ENCODE data around the gene IFI27. TPM values are rescaled to one million over a fixed set of nuclear protein-coding genes. Genes with fewer than 3 reads are reported as not detected.

The IFI27 gene
- total RNA-seq, 1 experiment from 2014 or later = 0.55 TPM

DNA sequence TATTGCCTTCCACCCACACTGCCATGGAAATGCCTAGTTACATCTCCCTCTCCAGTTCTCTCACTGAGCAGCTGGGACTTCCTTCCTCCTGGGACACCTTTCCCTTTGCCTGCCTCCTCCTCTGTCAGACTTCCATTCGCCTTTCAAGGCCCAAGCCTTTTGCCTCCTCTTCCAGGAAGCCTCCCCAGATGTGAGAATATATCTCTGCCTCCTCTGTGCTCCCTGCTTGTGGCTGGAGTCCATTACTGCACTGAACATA is 15.8 kb downstream of the IFI27 start:
- Histone ChIP-seq H3K4me3 (no peak overlapping the region), H3K4me1 (no peaks in the 10 kb centered on the region), H3K36me3 (no peaks in the 10 kb centered on the region), H3K9me3 (replicated peaks) (no peaks in the 10 kb centered on the region), H3K27me3 (no peaks in the 10 kb centered on the region), H3K27ac (no peak overlapping the region)
- DNase-seq = no peak

DNA sequence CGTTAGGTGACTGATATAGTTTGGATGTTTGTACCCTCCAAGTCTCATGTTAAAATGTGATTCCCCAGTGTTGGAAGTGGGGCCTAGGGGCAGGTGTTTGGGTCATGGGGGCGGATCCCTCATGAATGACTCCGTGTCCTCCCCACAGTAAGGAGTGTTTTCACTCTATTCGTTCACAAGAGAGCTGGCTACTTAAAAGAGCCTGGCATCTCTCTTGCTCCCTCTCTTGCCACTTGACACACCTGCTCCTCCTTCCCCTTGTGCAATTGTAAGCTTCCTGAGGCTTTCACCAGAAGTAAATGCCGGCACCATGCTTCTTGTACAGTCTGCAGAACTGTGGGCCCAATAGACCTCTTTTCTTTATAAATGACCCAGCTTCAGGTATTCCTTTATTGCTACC is 16.3 kb downstream of the IFI27 start:
- Histone ChIP-seq H3K4me1 (no peaks in the 10 kb centered on the region), H3K36me3 (no peaks in the 10 kb centered on the region), H3K27ac (no peak overlapping the region), H3K4me3 (no peak overlapping the region), H3K27me3 (no peaks in the 10 kb centered on the region), H3K9me3 (replicated peaks) (no peaks in the 10 kb centered on the region)
- DNase-seq = no peak

DNA sequence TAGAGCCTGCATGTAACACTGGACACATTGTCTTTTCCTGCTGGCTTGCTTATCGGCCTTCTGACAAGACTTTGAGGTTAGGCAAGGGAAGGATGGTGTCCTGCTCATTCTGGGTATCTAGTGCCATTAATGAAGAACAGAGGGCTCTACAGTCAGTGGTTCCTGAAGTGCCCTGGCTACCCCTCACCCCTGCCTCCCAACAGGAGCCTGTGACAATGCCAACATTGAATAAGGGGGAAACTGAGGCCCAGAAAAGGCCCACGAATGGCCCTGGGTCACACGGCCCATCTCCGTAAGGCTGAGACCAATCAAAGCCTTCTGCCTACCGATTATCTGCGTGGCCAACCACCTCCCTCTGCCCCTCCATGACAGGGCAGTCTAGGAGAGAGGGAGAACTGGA is 16.8 kb downstream of the IFI27 start:
- H3K9me3 ChIP-seq (replicated peaks) = no peaks in the 10 kb centered on the region
- no peak for DNase-seq
- H3K4me3 ChIP-seq = no peak overlapping the region
- H3K27me3 ChIP-seq = no peaks in the 10 kb centered on the region
- no peaks in the 10 kb centered on the region for H3K4me1 ChIP-seq
- H3K36me3 ChIP-seq = no peaks in the 10 kb centered on the region
- H3K27ac ChIP-seq = no peak overlapping the region

DNA sequence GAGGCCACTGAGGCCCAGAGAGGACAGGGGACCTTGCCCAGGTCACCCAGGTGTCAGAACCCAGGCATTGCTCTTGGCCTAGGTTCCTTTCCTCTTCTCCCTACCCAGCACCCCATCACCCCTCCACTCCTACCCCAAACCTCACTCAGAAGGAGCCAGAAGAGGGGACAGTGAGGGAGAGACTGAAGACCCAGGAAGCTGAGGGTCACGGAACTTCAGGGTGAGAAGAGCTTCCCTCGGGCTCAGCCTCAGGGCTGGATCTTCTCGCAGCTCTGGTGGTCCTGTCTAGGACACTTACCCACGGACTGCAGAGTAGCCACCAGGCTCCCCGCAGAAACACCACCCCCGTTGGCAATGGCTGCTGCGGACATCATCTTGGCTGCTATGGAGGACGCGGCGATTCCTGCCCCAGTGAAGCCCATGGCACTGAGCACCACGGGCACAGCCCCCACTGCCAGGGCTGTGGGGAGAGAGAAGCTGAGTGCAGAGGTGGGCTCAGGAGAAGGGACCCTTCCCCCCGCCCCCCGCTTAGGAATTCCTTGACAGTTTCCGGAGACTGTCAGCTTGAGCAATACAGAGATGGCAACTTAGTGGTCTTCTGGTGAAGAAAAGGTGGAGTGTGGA is 17.8 kb downstream of the IFI27 start:
- DNase-seq = no peak
- Histone ChIP-seq H3K36me3 (no peaks in the 10 kb centered on the region), H3K4me3 (no peak overlapping the region), H3K27me3 (no peaks in the 10 kb centered on the region), H3K4me1 (no peaks in the 10 kb centered on the region), H3K9me3 (replicated peaks) (no peaks in the 10 kb centered on the region), H3K27ac (no peak overlapping the region)

DNA sequence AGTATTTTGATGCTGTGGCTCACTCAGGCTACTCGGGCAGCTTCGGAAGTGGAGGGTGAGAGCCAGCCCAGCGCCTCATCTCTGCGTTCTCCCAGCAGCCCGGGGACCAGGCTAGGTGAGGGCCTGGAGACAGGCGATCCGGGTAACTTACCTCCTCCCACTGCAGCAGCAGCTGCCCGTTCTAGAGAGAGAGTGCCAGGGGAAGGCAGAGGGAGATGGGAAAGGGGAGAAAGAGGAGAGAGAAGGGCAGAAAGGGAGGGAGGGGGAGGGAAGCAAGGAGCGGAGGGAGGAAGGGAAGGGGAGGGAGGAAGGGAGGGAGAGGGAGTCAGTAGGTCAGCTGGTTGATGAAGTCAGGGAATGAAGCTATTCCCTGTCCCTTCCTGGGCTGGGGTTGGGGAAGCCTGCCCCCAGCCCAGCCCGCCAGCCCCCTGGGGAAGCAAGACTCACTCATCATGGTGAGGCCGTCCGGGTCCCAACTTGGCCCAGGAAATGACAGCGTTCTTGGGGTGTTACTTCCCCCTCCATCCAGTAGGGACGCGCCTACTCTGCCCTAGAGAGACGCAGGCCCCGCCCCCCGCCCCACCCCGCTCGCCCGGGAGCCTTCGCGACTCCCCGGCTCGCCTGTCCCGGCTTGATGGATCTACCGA is 18.7 kb downstream of the IFI27 start, which contains the start of gene IFI27L2:
TSS of gene IFI27L2 (minus strand) at position 494 of the 647 bp plus-strand sequence. CDS start at position 454, 40 bp downstream.
- H3K27me3 ChIP-seq = no peaks in the 10 kb centered on the region
- no peaks in the 10 kb centered on the region for H3K9me3 ChIP-seq (replicated peaks)
- H3K4me1 ChIP-seq = no peaks in the 10 kb centered on the region
- no peaks in the 10 kb centered on the region for H3K36me3 ChIP-seq
- no peak within 1 kb of the TSS; the same call in 1 of the 2 replicates for H3K27ac ChIP-seq
- DNase-seq = peak; percentile 81 to 89
- peak within 1 kb of the TSS; percentile 56 for H3K4me3 ChIP-seq

DNA sequence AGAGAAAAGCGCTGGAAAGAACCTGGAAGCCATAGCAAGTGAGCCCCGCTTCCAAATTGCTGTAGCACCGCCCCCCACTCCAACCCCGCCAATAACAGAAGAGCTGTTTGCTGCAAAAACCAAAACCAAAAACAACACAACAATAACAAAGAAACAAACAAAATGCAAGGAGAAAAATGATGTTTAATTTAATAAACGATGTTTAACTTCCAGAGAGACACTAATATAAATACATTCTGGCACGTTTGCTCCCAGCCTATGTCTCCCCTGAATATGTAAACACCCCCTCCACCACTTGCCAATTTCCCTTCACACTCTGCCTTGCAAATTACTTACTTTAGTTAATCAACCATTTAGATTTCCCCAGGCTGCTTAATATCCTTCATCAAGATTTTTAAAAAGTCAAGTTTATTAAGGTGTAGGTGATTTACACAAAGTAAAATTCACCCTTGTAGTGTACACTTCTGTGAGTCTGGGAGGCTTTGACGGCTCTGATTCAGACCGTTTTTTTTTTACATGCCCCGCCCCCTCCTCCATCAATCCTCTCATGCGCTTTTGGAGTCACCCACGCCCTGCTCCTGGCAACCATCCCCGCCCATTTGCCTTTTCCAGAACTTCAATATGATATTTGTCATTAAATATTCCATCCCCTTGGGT is 19.4 kb downstream of the IFI27 start:
- H3K36me3 ChIP-seq = no peaks in the 10 kb centered on the region
- H3K4me3 ChIP-seq = peak overlapping the region; percentile 56
- H3K27me3 ChIP-seq = no peaks in the 10 kb centered on the region
- DNase-seq = peak; percentile 26 to 73
- H3K27ac ChIP-seq = no peak overlapping the region
- no peaks in the 10 kb centered on the region; the same call in 1 of the 2 replicates for H3K9me3 ChIP-seq (replicated peaks)
- no peaks in the 10 kb centered on the region for H3K4me1 ChIP-seq

DNA sequence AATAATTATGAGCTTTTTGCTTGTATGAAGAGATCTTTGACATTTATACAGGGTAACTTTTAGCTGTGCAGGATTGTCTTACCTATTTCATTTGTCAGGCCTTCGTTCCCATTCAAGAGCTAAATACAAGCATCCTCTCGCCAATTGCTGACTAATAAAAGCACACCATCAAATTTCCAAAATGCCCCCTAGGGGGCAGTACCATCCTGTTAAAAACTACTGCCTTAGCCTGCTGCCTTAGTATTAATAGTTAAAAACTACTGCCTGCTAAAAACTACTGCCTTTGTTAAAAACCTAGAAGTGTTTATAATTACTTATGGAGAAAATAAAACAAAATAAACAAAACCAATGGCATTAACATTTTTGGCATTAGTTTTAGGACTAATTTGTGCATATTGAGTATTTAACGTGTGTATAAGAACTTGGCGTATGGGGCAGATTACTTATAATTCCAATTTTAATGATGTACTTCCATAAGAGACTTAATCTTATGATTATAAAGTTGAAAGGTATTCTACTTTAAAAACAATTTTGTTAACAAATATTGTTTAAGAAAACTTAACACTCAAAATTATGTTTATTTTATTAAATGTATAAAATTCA is 21.9 kb downstream of the IFI27 start:
- peak; percentile 59 to 88 for DNase-seq
- no peaks in the 10 kb centered on the region for H3K4me1 ChIP-seq

DNA sequence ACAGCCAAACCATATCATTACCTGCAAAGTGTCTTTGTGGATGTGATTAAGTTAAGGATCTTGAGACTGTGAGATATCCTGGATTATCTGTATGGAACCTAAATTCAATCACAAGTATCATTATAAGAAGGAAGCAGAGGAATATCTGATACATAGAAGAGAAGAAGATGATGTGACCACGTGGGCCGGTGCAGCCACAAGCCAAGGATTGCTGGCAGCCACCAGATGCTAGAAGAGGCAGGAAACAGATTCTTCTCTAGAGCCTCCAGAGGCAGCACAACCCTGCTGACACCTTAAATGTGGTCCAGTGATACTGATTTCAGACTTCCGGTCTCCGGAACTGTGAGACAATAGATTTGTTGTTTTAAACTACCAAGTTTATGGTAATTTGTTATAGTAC is 24.9 kb downstream of the IFI27 start:
- Histone ChIP-seq H3K36me3 (no peaks in the 10 kb centered on the region), H3K4me3 (no peak overlapping the region), H3K4me1 (no peaks in the 10 kb centered on the region), H3K27me3 (peaks cover 6% of the 10 kb centered on the region; the same call in 1 of the 2 replicates), H3K9me3 (replicated peaks) (peaks cover 7% of the 10 kb centered on the region), H3K27ac (no peak overlapping the region)
- DNase-seq = no peak

More for the DNA sequence above, 21.9 kb downstream of the IFI27 start:
- Histone ChIP-seq H3K36me3 (no peaks in the 10 kb centered on the region), H3K27me3 (no peaks in the 10 kb centered on the region), H3K4me3 (no peak overlapping the region), H3K9me3 (replicated peaks) (peaks cover 7% of the 10 kb centered on the region), H3K27ac (no peak overlapping the region)

DNA sequence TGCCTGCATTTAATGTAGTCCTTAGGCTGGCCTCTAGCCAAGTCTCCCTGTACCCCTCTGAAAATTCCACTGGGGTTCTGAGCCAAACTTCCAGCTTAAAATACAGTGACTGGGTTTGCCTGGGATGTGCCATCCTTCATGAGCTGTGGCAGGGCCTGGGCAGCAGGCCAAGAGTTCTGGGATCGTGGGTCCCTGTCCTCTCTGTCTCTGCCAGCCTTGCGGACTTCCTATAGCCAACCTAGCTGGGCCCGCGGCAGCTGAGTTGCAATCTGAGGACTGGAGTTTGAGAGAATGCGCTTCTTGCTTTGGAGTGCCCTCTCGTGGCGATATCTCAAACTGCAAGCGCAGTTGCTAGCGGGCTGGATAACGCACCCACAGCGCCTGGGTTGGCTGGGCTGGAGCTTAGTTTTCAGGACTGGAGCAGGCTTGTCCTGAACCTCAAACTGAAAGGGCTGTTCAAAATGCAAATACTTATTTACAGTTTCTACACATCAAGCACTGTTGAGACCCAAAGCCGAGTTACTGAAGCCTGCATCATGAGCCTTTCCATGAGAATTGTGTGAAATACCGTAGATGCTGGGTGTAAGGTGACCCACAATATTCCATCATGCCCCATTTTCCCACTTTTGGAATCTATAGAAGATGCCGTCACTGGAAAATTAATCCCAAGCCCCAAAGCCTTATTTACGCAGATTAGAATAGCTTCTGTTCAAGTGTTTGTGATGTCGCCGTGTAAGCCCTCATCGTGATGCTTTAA is 26.2 kb downstream of the IFI27 start:
- H3K36me3 ChIP-seq = no peaks in the 10 kb centered on the region
- DNase-seq = peak; percentile 85 to 93
- H3K27me3 ChIP-seq = peaks cover 6% of the 10 kb centered on the region; the same call in 1 of the 2 replicates
- H3K4me1 ChIP-seq = no peaks in the 10 kb centered on the region
- H3K9me3 ChIP-seq (replicated peaks) = peaks cover 7% of the 10 kb centered on the region
- no peak overlapping the region for H3K27ac ChIP-seq
- H3K4me3 ChIP-seq = no peak overlapping the region

DNA sequence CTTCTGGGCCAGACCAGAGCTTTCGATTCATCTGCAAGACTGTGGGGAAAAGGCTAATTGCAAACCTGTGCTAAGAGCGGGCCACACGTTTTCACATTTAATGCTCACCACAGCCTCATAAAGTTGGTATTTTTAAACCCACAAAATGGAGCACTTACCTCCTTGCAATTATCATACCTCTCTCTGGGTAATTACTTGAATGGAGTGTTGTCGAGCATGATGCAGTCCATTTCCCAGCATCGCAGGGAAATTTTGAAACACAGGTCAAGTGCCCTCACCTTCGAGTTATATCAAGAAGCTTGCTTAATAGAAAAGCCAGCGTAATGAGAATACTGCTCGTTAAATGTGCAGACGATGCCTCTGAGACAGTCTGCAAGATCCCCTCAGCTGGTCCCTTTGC is 27.7 kb downstream of the IFI27 start:
- H3K27ac ChIP-seq = no peak overlapping the region
- H3K27me3 ChIP-seq = peaks cover 6% of the 10 kb centered on the region; the same call in 1 of the 2 replicates
- no peak overlapping the region for H3K4me3 ChIP-seq
- DNase-seq = no peak
- peaks cover 7% of the 10 kb centered on the region for H3K9me3 ChIP-seq (replicated peaks)
- H3K4me1 ChIP-seq = no peaks in the 10 kb centered on the region
- H3K36me3 ChIP-seq = no peaks in the 10 kb centered on the region

DNA sequence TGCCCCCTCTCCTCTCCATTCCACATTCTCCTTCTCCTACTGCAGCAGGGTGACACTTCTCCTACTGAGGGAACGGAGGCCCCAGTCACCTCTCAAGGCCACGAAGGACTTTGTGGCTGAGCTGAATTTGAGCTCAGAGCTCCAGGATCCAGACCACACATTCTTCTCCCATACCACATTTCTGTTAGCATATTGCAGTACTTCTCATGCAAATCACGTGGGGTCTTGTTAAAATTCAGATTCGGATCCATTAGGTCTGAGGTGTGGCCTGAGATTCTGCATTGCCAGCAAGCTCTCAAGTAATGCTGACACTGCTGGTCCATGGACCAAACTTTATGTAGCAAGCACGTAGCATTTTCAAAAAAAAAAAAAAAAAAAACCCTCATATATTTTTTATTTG is 28.5 kb downstream of the IFI27 start:
- peaks cover 7% of the 10 kb centered on the region for H3K9me3 ChIP-seq (replicated peaks)
- H3K27ac ChIP-seq = no peak overlapping the region
- peaks cover 6% of the 10 kb centered on the region; the same call in 1 of the 2 replicates for H3K27me3 ChIP-seq
- no peaks in the 10 kb centered on the region for H3K4me1 ChIP-seq
- no peak for DNase-seq
- H3K4me3 ChIP-seq = no peak overlapping the region
- no peaks in the 10 kb centered on the region for H3K36me3 ChIP-seq

DNA sequence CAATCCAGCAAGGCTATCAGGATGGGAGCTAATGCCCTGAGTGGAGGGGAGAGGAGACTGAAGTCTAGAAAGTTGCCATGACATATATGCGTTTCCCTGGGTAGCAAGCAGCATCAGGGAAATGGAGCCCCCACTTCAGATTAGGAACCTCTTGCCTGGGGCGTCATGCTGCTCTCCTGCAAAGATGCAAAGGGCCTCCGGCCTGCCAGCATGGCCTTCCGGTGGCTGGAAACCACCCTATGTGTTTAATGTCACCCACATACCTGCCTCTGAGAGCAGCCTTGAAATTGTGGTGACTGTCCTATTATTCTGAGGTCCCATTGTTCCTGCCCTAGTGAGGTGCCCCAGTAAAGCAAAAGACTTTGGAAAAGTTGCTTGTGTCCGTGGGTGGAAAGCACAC is 28.9 kb downstream of the IFI27 start:
- H3K27ac ChIP-seq = no peak overlapping the region
- H3K4me1 ChIP-seq = peaks cover under 1% of the 10 kb centered on the region; the same call in 1 of the 2 replicates
- peaks cover 7% of the 10 kb centered on the region for H3K9me3 ChIP-seq (replicated peaks)
- H3K36me3 ChIP-seq = no peaks in the 10 kb centered on the region
- peaks cover 6% of the 10 kb centered on the region; the same call in 1 of the 2 replicates for H3K27me3 ChIP-seq
- DNase-seq = no peak
- no peak overlapping the region for H3K4me3 ChIP-seq

DNA sequence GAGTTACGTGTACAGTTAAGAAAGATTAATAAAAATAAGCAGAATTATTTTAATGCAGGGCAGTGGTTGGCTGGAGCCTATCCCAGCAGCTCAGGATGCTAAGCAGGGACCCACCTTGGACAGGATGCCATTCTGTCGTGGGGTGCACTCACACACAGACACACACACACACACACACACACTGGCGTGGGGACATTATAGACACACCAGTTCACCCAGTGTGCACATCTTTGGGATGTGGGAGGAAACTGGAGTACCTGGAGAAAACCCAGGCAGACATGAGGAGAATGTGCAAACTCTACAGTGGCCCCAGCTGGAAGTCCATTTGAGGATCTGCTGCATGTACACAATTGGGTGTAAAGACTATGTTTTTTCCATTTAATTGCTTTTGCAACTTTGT is 31.7 kb downstream of the IFI27 start:
- peaks cover 6% of the 10 kb centered on the region; the same call in 1 of the 2 replicates for H3K27me3 ChIP-seq
- no peaks in the 10 kb centered on the region for H3K9me3 ChIP-seq (replicated peaks)
- peaks cover 10% of the 10 kb centered on the region for H3K4me1 ChIP-seq
- DNase-seq = no peak
- no peak overlapping the region for H3K4me3 ChIP-seq
- no peaks in the 10 kb centered on the region for H3K36me3 ChIP-seq
- H3K27ac ChIP-seq = no peak overlapping the region

DNA sequence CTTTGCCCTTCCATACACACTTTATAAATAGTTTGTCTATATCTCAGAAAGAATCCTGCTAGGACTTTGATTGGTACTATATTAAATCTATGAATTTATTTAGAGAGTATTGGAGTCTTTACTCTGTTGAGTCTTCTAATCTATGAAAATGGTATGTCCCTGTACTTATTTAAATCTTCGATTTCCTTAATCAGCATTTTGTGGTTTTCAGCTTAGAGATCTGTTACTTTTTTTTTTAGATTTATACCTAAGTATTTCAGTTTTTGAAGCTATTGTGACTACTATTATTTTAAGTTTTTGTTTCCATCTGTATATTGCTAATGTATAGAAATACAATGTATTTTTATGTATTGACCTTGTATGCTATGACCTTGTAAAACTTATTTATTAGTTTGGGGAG is 32.3 kb downstream of the IFI27 start:
- Histone ChIP-seq H3K27me3 (peaks cover 6% of the 10 kb centered on the region; the same call in 1 of the 2 replicates), H3K4me1 (peaks cover 10% of the 10 kb centered on the region), H3K27ac (no peak overlapping the region), H3K9me3 (replicated peaks) (no peaks in the 10 kb centered on the region), H3K4me3 (no peak overlapping the region), H3K36me3 (no peaks in the 10 kb centered on the region)
- no peak for DNase-seq

Measured in SJCRH30 (cell line).